Prostate gland (tissue), 2 donors: ENCODE measurements around the gene KCNG2. TPM values are rescaled to one million over a fixed set of nuclear protein-coding genes. Genes with fewer than 3 reads are reported as not detected.

Experiments
- DNase-seq: peaks from one replicate; pipeline ENCODE4 v3.0.0-alpha.2; 2019; ENCODE audit warnings: low spot score
- H3K27ac ChIP-seq, 2 donors: fragments of 200-600 bp; sonication (generic); 2 replicates each; pipeline ENCODE4 v1.5.1; 2017 to 2019
- H3K27me3 ChIP-seq: fragments of 200-600 bp; sonication (generic); replicated peaks from 2 replicates; pipeline ENCODE4 v1.5.1; 2019; ENCODE audit not compliant: insufficient read depth
- H3K36me3 ChIP-seq, 2 donors: fragments of 200-600 bp; sonication (generic); 1 replicate in 1 of 2; 2 replicates in 1 of 2; pipeline versions ENCODE4 v1.5.1 to v1.8.1; 2017 to 2019
- H3K4me1 ChIP-seq: fragments of 200-600 bp; sonication (generic); replicated peaks from 2 replicates; pipeline ENCODE4 v1.5.1; 2019
- H3K4me3 ChIP-seq, 2 donors: fragments of 200-600 bp; sonication (generic); 2 replicates each; pipeline ENCODE4 v1.5.1; 2017 to 2019
- H3K9me3 ChIP-seq: fragments of 200-600 bp; sonication (generic); 2 replicates; pipeline ENCODE4 v1.5.1; 2017
- POLR2A ChIP-seq: fragments of 450-650 bp; IDR thresholded peaks from one replicate; pipeline ENCODE4 v1.6.1; 2016; ENCODE audit warnings: antibody characterized with exemption, mild to moderate bottlenecking
- POLR2AphosphoS5 ChIP-seq: sonication (generic); formaldehyde crosslinking; IDR thresholded peaks from one replicate; pipeline ENCODE4 v1.6.1; 2017; ENCODE audit warnings: antibody characterized with exemption
- WGBS: methylation state at CpG from one replicate; pipeline ENCODE4 v1.1.5; 2018; 5-methylcytosine and 5-hydroxymethylcytosine counted together
- intact Hi-C: fragments of 100-400 bp; cut with DNase I; formaldehyde crosslinking; loops from one replicate; pipeline ENCODE4 v1.14.2; 2022
- total RNA-seq, 2 donors: library from RNA; depleted of rRNA; stranded (reverse); fragments of >200 nt; gene quantifications; one replicate each; pipeline ENCODE4 v1.1.0, GENCODE V29; 2016
- TF ChIP-seq, protein P1 (sequence below), 4 experiments: fragments of 200-600 bp in 2 of 4; fragments of 450-650 bp in 2 of 4; sonication (generic) in 2 of 4; IDR thresholded peaks; 1 replicate in 3 of 4; 2 replicates in 1 of 4; pipeline ENCODE4 v1.5.1; 2016 to 2019; ENCODE audit warnings: antibody characterized with exemption in 4 of 4, mild to moderate bottlenecking in 2 of 4, moderate library complexity in 2 of 4

The KCNG2 gene
- total RNA-seq, 2 donors from 2014 or later: 3.7 TPM; not detected in 1

DNA sequence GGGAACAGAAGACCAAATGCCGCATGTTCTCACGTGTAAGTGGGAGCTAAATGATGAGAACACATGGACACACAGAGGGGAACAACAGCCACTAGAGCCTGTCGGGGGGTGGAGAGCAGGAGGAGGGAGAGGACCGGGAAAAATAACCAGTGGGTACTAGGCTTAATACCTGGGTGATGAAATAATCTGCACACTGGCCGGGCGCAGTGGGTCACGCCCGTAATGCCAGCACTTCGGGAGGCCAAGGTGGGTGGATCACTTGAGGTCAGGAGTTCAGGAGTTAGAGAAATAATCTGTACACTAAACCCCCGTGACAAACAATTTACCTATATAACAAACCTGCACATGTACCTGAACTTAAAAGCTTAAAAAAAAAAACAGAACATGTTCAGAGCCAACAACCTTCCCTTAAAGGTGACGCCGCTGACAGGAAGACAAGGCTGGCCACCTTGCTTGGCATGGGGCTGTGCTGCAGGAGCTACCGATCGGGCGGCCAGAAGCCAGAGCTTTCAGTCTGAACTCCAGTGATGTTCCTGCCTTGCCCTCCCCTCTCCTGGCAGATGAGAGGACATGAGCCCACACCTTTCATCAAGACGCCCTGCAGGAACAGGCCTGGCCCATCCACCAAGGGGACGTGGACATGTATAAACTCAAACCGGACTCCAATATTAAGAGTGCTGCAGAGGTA lies 142.5 kb downstream of the KCNG2 start:
- no peaks in the 10 kb centered on the region for H3K36me3 ChIP-seq
- no peak overlapping the region for H3K4me3 ChIP-seq
- intact Hi-C loops: loop anchor here (10.0 kb wide), 1 partner anchor 255 kb away; no protein-coding TSS in a partner anchor
- H3K27me3 ChIP-seq: no peaks in the 10 kb centered on the region
- no peak overlapping the region for H3K27ac ChIP-seq
- 93% methylated on average over 18 of the region's 18 CpGs for WGBS
- TF ChIP-seq POLR2A (no peak), POLR2AphosphoS5 (no peak)
- TF ChIP-seq, protein P1, sequence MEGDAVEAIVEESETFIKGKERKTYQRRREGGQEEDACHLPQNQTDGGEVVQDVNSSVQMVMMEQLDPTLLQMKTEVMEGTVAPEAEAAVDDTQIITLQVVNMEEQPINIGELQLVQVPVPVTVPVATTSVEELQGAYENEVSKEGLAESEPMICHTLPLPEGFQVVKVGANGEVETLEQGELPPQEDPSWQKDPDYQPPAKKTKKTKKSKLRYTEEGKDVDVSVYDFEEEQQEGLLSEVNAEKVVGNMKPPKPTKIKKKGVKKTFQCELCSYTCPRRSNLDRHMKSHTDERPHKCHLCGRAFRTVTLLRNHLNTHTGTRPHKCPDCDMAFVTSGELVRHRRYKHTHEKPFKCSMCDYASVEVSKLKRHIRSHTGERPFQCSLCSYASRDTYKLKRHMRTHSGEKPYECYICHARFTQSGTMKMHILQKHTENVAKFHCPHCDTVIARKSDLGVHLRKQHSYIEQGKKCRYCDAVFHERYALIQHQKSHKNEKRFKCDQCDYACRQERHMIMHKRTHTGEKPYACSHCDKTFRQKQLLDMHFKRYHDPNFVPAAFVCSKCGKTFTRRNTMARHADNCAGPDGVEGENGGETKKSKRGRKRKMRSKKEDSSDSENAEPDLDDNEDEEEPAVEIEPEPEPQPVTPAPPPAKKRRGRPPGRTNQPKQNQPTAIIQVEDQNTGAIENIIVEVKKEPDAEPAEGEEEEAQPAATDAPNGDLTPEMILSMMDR (IDR thresholded peaks at IDR 0.05): no peak
- H3K4me1 ChIP-seq: peaks cover 3% of the 10 kb centered on the region
- no peaks in the 10 kb centered on the region for H3K9me3 ChIP-seq
- DNase-seq: no peak

DNA sequence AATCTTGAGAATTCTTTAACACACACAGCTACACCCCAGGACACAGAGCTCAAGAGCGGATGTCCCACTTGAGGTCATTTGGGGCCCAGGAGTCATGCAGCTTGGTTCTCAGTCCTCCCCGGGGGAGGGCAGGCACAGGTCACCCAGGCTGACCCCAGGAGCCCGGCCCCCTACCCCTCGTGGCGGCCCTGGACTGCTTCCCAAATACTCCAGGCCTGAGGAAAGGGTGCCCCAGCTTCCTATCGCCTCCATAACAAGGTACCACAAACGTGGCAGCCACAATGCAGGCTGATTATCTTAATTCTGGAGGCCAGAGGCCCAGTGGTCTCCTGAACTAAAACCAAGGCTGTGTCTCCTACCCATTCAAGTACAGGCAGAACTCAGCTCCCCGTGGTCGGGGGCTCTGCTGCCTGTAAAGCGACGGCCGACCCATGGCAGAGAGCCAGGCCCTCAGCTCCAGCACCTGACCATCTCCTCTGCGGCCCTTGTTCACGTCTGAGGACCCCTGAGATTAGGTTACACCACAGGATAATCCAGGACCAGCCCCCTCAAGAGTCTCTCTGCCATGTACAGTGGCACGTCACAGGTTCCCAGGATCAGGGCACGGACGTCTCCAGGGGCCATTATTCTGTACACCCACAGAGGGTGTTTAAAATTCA lies 143.2 kb downstream of the KCNG2 start:
- H3K4me1 ChIP-seq: peaks cover 3% of the 10 kb centered on the region
- 66% methylated on average over 17 of the region's 17 CpGs for WGBS
- H3K27me3 ChIP-seq: no peaks in the 10 kb centered on the region
- TF ChIP-seq POLR2A: no peak
- TF ChIP-seq POLR2AphosphoS5: no peak
- TF ChIP-seq, protein P1 (IDR thresholded peaks at IDR 0.05): no peak
- H3K9me3 ChIP-seq: no peaks in the 10 kb centered on the region
- H3K36me3 ChIP-seq: no peaks in the 10 kb centered on the region
- H3K4me3 ChIP-seq: no peak overlapping the region
- intact Hi-C loops: loop anchor here (10.0 kb wide), 1 partner anchor 256 kb away; no protein-coding TSS in a partner anchor
- no peak overlapping the region for H3K27ac ChIP-seq
- no peak for DNase-seq

DNA sequence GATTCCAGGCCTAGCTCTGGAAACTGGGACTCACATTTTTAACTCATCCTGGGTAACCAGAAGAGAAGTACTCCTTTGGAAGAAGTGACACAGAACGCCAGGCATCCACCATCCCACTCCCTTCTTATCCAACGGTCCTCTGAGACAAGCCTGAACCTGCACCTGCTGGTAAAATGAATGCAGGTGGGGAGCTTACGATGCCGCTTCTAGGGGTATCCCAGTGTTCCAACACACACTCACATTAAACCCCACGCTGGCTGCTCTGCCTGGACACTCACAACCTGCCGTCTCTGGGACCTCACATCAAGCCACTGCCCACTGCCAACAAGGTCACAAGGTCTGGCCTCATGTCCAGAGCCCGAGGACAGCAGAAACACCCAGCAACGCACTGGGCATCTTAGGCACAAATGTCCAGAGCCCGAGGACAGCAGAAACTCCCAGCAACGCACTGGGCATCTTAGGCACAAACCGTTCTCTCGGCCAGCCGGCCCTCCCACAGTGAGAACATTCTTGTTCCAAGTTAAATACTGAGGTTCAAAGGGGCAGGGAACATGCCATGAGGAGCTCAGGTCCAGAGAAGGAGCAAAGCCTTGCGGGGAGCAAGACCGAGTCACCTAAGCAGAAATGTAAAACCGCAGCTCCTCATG lies 143.9 kb downstream of the KCNG2 start:
- intact Hi-C loops: loop anchor here (10.0 kb wide), 1 partner anchor 257 kb away; no protein-coding TSS in a partner anchor
- Histone ChIP-seq H3K4me1 (peaks cover 3% of the 10 kb centered on the region), H3K36me3 (no peaks in the 10 kb centered on the region), H3K27ac (no peak overlapping the region), H3K4me3 (no peak overlapping the region), H3K9me3 (no peaks in the 10 kb centered on the region), H3K27me3 (no peaks in the 10 kb centered on the region)
- TF ChIP-seq POLR2A (no peak), POLR2AphosphoS5 (peak; percentile 36)
- TF ChIP-seq, protein P1 (IDR thresholded peaks at IDR 0.05): no peak
- WGBS: 49% methylated on average over 16 of the region's 16 CpGs
- DNase-seq: no peak

DNA sequence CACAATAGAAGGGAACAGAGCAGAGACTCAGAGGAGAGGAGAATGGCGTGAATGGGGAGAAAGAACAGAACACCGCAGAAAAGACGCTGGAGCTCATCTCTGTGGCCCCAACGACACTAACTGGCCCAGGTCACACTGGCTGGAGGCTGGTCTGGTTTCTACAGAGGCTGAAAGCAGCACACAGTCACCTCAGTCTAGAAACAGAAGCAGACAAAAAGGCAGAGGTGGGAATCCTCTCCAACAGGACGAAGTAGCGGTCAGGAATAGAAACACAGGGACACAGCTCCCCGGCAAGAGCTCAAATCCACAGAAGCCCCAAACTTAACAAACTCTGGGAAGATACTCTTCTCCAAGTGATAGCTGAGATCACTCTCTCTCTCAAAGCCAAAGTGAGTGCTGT lies 144.5 kb downstream of the KCNG2 start:
- Histone ChIP-seq H3K4me1 (peaks cover 3% of the 10 kb centered on the region), H3K9me3 (no peaks in the 10 kb centered on the region), H3K36me3 (no peaks in the 10 kb centered on the region), H3K27me3 (no peaks in the 10 kb centered on the region), H3K27ac (peak overlapping the region in 1 of 2 donors; percentile 31), H3K4me3 (no peak overlapping the region)
- TF ChIP-seq POLR2AphosphoS5: no peak
- TF ChIP-seq, protein P1 (IDR thresholded peaks at IDR 0.05): no peak
- WGBS: 71% methylated on average over 7 of the region's 7 CpGs
- DNase-seq: no peak
- intact Hi-C loops: loop anchor here (10.0 kb wide), 1 partner anchor 257 kb away; no protein-coding TSS in a partner anchor
